Caco-2 (cell line): ENCODE measurements around the gene SLC27A3. TPM values are rescaled to one million over a fixed set of nuclear protein-coding genes. Genes with fewer than 3 reads are reported as not detected.

Experiments used
- BruUV-seq: library from RNA; stranded (reverse); fragments of 400-500 nt; replicated peaks from 2 replicates; lab custom pipeline; 2021; lab: Mats Ljungman, UMichigan
- CTCF ChIA-PET: fragments of 300-600 bp; sonication (Branson Sonifier 250); formaldehyde crosslinking; loops from one replicate; lab custom pipeline; 2022; ENCODE audit warnings: antibody characterized with exemption; lab: Charles Lee
- POLR2A ChIA-PET: fragments of 300-600 bp; sonication (Branson Sonifier 250); formaldehyde crosslinking; loops from one replicate; lab custom pipeline; 2022; ENCODE audit warnings: antibody characterized with exemption; lab: Charles Lee
- DNase-seq, 2 experiments: peaks; one replicate each; pipeline versions ENCODE4 v3.0.0 to v3.0.0-alpha.2; 2020 to 2022
- H3K27me3 ChIP-seq: replicated peaks from 2 replicates; pipeline ENCODE4 v1.6.0; 2011; ENCODE audit warnings: low read length; ENCODE audit not compliant: control insufficient read depth, insufficient read depth
- H3K36me3 ChIP-seq: 2 replicates; pipeline ENCODE4 v1.5.1; 2011; ENCODE audit warnings: low read length; ENCODE audit not compliant: control insufficient read depth, insufficient read depth
- H3K4me1 ChIP-seq: fragments of 250-450 bp; sonication (Bioruptor Pico); 2 replicates; pipeline ENCODE4 v1.5.1; 2020; ENCODE audit warnings: mild to moderate bottlenecking
- H3K4me3 ChIP-seq: 2 replicates; pipeline ENCODE4 v1.5.1; 2011; ENCODE audit warnings: low read depth, mild to moderate bottlenecking, control low read depth, low read length
- H3K9me3 ChIP-seq: fragments of 250-450 bp; sonication (Bioruptor Pico); 2 replicates; pipeline ENCODE4 v1.5.1; 2020; ENCODE audit warnings: mild to moderate bottlenecking, moderate library complexity
- H3K27ac Mint-ChIP-seq: one replicate; pipeline ENCODE4 v1.8.0; 2022; ENCODE audit warnings: mixed read lengths; ENCODE audit not compliant: unreplicated experiment
- H3K27me3 Mint-ChIP-seq: one replicate; pipeline ENCODE4 v1.8.0; 2022; ENCODE audit warnings: mixed read lengths; ENCODE audit not compliant: insufficient read depth, unreplicated experiment
- H3K36me3 Mint-ChIP-seq: one replicate; pipeline ENCODE4 v1.8.0; 2022; ENCODE audit warnings: mild to moderate bottlenecking, mixed read lengths; ENCODE audit not compliant: insufficient read depth, unreplicated experiment
- H3K4me1 Mint-ChIP-seq: one replicate; pipeline ENCODE4 v1.8.0; 2022; ENCODE audit warnings: low read depth, mixed read lengths; ENCODE audit not compliant: unreplicated experiment
- H3K4me3 Mint-ChIP-seq: one replicate; pipeline ENCODE4 v1.8.0; 2022; ENCODE audit warnings: mild to moderate bottlenecking, moderate library complexity, mixed read lengths; ENCODE audit not compliant: unreplicated experiment
- H3K9me3 Mint-ChIP-seq: one replicate; pipeline ENCODE4 v1.8.0; 2022; ENCODE audit warnings: mixed read lengths; ENCODE audit not compliant: unreplicated experiment
- intact Hi-C: fragments of 100-400 bp; cut with micrococcal nuclease; formaldehyde crosslinking; loops from one replicate; pipeline ENCODE4 v1.10.0; 2022; ENCODE audit not compliant: unreplicated experiment
- total RNA-seq: library from RNA; stranded (reverse); gene quantifications from 2 replicates; pipeline ENCODE4 v1.2.3, GENCODE V29; 2022
- TF ChIP-seq, protein P1 (sequence below), 2 experiments: fragments of 200-600 bp in 1 of 2; IDR thresholded peaks; 1 replicate in 1 of 2; 2 replicates in 1 of 2; pipeline versions ENCODE4 v1.5.1 to v1.8.0; 2011 to 2022; ENCODE audit warnings: antibody characterized with exemption in 1 of 2, control low read depth in 1 of 2, inconsistent platforms in 1 of 2, low read depth in 1 of 2, low read length in 1 of 2, mild to moderate bottlenecking in 1 of 2, moderate library complexity in 1 of 2; ENCODE audit not compliant: insufficient read depth in 1 of 2, severe bottlenecking in 1 of 2, unreplicated experiment in 1 of 2

SLC27A3 gene
- total RNA-seq, 1 experiment from 2014 or later = 22.8 TPM

DNA sequence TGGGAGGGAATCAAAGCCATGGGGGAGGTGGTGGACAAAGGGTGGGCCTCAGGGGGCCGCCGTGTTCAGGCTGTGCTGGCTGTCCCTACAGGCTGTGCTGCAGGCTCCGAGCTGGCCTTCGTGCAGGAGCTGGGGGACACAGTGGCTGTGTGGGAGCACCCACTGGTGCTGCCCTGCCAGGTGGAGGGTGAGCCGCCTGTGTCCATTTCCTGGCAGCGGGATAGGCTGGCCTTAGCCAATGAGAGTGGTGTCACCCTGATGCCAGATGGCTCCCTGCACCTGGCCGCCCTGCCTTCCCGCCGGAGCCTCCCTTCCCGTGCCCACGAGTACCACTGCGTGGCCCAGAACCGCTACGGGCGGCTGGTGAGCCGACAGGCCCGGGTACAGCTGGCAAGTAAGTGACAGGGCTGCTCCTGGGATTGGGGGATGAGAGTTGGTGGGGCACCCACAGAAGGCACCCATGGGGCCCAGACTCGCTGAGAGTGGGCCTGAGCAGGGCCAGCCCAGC lies 20.2 kb downstream of the SLC27A3 start:
- TF ChIP-seq, protein P1, sequence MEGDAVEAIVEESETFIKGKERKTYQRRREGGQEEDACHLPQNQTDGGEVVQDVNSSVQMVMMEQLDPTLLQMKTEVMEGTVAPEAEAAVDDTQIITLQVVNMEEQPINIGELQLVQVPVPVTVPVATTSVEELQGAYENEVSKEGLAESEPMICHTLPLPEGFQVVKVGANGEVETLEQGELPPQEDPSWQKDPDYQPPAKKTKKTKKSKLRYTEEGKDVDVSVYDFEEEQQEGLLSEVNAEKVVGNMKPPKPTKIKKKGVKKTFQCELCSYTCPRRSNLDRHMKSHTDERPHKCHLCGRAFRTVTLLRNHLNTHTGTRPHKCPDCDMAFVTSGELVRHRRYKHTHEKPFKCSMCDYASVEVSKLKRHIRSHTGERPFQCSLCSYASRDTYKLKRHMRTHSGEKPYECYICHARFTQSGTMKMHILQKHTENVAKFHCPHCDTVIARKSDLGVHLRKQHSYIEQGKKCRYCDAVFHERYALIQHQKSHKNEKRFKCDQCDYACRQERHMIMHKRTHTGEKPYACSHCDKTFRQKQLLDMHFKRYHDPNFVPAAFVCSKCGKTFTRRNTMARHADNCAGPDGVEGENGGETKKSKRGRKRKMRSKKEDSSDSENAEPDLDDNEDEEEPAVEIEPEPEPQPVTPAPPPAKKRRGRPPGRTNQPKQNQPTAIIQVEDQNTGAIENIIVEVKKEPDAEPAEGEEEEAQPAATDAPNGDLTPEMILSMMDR (IDR thresholded peaks at IDR 0.05; ENCODE audit: insufficient read depth in 1 of 2, low read depth in 1 of 2, low read length in 1 of 2, severe bottlenecking in 1 of 2, unreplicated experiment in 1 of 2) = no peak
- BruUV-seq = no TSS peak
- H3K4me3 Mint-ChIP-seq = no peak overlapping the region
- H3K27me3 Mint-ChIP-seq = no peaks in the 10 kb centered on the region
- no peaks in the 10 kb centered on the region for H3K9me3 ChIP-seq
- no peak overlapping the region for H3K27ac Mint-ChIP-seq
- H3K4me1 ChIP-seq = no peaks in the 10 kb centered on the region
- H3K4me1 Mint-ChIP-seq = no peaks in the 10 kb centered on the region
- H3K36me3 ChIP-seq = no peaks in the 10 kb centered on the region
- POLR2A ChIA-PET = no interaction called here
- CTCF ChIA-PET = interaction anchor here (0.5 kb wide), 1 partner anchor 31 kb away, joined by 4 read pairs; no protein-coding TSS in a partner anchor
- intact Hi-C loops = no loop called here
- no peak overlapping the region for H3K4me3 ChIP-seq
- DNase-seq = no peak
- peaks cover 13% of the 10 kb centered on the region for H3K36me3 Mint-ChIP-seq
- no peaks in the 10 kb centered on the region for H3K27me3 ChIP-seq
- H3K9me3 Mint-ChIP-seq = no peaks in the 10 kb centered on the region

DNA sequence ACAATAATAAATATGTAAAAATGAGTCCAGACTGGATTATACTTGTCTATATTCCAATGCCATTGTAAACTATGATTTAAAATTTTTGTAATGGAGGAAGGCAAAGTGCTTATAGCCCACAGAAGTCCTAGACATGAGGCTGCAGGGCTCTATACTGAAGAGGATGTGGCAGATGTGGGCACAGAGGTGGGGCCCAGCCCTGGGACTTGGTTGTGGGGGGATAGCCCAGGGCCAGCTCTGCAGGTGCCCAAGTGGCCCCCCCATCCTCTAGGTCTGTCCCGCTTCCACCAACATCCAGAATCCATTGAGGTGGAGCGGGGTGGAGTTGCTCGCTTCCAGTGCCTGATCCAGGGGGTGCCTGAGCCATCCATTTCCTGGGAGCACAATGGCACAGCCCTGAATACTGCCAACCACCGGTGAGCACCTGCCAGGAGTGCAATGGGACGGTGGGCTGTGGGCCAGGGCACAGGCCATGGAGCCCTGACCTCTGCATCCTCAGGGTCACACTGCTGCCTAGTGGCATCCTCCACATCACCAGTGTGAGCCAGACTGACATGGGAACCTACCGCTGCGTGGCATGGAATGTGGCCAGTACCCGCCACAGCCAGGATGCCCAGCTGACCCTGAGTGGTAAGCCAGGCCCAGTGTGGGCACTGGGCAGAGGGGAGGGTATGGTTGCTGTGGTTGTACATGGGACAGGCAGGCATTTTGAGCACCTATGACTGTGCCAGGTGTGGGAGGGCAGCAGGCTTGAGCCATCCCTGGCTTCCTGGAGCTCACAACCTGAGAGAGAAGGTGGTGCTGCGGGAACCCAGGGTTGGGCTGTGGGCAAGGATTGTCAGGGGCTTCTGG lies 21.0 kb downstream of the SLC27A3 start:
- Mint-ChIP-seq H3K27me3 (no peaks in the 10 kb centered on the region), H3K4me3 (no peak overlapping the region), H3K27ac (no peak overlapping the region), H3K9me3 (no peaks in the 10 kb centered on the region), H3K4me1 (no peaks in the 10 kb centered on the region), H3K36me3 (peaks cover 21% of the 10 kb centered on the region)
- no peak for DNase-seq
- Histone ChIP-seq H3K9me3 (no peaks in the 10 kb centered on the region), H3K36me3 (no peaks in the 10 kb centered on the region), H3K4me3 (no peak overlapping the region), H3K4me1 (no peaks in the 10 kb centered on the region), H3K27me3 (no peaks in the 10 kb centered on the region)
- intact Hi-C loops = no loop called here
- BruUV-seq = no TSS peak
- POLR2A ChIA-PET = no interaction called here
- TF ChIP-seq, protein P1 (IDR thresholded peaks at IDR 0.05; ENCODE audit: insufficient read depth in 1 of 2, low read depth in 1 of 2, low read length in 1 of 2, severe bottlenecking in 1 of 2, unreplicated experiment in 1 of 2) = no peak
- CTCF ChIA-PET = no interaction called here

DNA sequence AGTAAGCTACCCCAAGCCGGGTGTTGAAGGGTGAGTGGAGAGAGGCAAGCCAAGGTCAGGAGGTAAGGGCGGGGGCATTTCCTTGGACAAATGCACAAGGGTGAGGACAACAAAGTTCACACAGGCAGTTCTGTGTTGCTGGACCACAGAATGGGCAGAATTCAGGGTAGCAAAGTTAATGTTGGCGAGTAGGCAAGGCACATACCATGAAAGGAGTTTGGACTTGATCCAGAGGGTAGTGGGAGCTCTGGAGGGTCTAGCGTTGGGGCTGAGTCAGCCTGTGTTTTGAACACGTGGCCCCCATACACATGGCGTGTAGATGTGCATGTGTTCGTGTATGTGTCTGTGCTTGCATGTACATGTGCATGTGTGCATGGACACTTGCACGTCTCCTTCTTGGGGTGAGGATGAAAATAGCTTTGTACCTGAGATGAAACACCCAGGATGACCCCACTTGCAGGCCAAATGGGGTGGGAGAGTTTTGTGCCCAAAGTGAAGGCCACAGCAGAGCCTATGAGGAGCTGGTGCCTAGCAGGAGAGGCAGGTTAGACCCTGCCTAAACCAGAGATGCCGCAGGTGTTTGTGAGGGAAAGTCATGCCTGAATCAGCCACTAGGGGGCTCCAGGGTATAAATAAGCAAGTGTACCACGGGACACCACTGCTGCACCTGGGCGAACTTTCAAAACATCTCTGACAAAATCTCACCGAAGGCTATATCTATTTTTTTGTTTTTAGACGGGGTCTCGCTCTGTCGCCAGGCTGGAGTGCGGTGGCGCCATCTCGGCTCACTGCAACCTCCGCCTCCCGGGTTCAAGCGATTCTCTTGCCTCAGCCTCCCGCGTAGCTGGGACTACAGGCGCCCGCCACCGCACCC lies 21.8 kb downstream of the SLC27A3 start:
- POLR2A ChIA-PET = interaction anchor here (0.6 kb wide), 1 partner anchor 245 kb away, joined by 8 read pairs; no protein-coding TSS in a partner anchor
- no peaks in the 10 kb centered on the region for H3K27me3 Mint-ChIP-seq
- H3K4me1 ChIP-seq = no peaks in the 10 kb centered on the region
- CTCF ChIA-PET = interaction anchor here (0.6 kb wide), 2 partner anchors 61 to 79 kb away, joined by 3 read pairs; no protein-coding TSS in a partner anchor
- no peak overlapping the region for H3K27ac Mint-ChIP-seq
- H3K4me3 ChIP-seq = no peak overlapping the region
- TF ChIP-seq, protein P1 (IDR thresholded peaks at IDR 0.05; ENCODE audit: insufficient read depth in 1 of 2, low read depth in 1 of 2, low read length in 1 of 2, severe bottlenecking in 1 of 2, unreplicated experiment in 1 of 2) = peak; percentile 76 to 93
- intact Hi-C loops = loop anchor here (1.0 kb wide), 3 partner anchors 120 to 189 kb away; partner anchors contain the start of genes CREB3L4 and RAB13
- no peaks in the 10 kb centered on the region for H3K36me3 ChIP-seq
- no peaks in the 10 kb centered on the region for H3K9me3 Mint-ChIP-seq
- no peaks in the 10 kb centered on the region for H3K9me3 ChIP-seq
- peaks cover 29% of the 10 kb centered on the region for H3K36me3 Mint-ChIP-seq
- H3K27me3 ChIP-seq = no peaks in the 10 kb centered on the region
- DNase-seq = peak; percentile 80 to 82
- no peak overlapping the region for H3K4me3 Mint-ChIP-seq
- no peaks in the 10 kb centered on the region for H3K4me1 Mint-ChIP-seq
- BruUV-seq = no TSS peak
